HK-2 (cell line): ENCODE measurements around the gene SKOR2.
"Not testable (repeated sequence)": the region's sequence is repeated elsewhere in the genome, so short reads cannot be mapped to it uniquely, and the experiment has no call there.

Experiments
- DNase-seq: peaks from one replicate; pipeline ENCODE4 v3.0.0-alpha.2; 2018; ENCODE audit not compliant: unreplicated experiment

The SKOR2 gene

GRCh38 chr18:47191961-47192360 is 59.5 kb downstream of the SKOR2 start:
- no peak for DNase-seq

DNA sequence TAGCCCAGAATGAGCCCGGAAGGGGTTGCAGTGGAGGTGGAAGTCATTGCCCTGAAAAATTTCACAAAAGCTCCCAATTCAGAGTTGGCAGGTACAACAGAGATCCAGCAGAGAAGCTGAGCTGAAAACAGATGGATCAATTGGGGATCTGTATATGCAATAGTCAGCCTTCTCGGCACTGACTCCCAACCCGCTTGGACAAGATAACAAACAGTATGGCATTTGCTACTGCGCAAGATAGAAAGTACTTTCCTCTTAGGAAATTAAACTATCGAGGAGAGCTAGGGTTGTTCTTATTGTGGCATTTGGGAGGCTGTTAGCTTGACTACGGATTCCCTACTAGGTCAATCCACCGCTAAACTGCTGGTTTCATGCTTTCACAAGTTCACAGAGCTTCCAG is 63.7 kb downstream of the SKOR2 start:
- no peak for DNase-seq

DNA sequence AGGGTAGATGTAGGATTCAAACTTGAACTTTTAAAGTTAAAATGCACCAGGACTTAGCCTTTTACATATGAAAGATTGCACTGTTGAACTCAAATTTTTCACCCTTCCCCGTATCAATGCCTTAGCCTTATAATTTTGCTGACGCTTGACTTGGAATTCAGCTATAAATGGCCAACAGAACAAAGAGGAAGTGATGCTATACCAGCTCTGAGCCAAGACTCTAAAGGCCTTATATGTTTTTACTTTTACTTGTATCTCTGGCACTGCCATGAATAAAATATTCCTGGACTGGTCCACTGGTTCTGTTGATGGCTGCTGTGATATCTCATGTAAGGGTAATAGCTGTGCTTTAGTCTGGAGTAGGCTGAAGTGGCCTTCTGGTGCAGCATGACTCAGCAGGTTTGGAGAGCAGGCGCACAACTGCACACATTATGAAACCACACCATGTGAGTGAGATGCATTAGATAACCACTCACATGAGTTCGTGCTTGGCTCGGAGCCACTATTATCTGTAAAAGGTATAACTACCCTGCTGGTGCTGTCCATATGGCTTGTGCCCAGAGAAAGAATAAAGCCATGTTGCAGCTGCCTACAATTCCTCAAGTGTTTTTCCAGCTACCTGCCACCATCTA is 66.9 kb downstream of the SKOR2 start:
- no peak for DNase-seq

- not testable (repeated sequence) for DNase-seq
Measured at GRCh38 chr18:47182156-47182555, 69.3 kb downstream of the SKOR2 start.

DNA sequence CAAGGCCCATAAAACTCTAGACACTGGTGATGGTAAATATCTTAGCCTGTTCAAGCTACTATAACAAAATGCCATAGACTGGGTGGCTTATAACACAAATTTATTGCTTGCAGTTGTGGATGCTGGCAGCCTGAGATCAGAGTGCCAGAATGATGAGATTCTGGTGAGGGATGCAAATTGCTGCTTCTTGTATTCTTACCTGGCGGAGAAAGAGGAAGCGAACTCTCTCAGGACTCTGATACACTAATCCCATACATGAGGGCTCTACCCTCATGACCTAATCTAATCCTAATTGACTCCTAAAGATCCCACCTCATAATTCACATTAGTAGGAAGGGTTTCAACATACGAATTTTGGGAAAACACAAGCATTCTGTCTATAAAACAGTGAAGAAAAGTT is 70.7 kb downstream of the SKOR2 start:
- DNase-seq = no peak

GRCh38 chr18:47179520-47179919 is 71.9 kb downstream of the SKOR2 start:
- no peak for DNase-seq

- DNase-seq = peak; percentile 85
Measured at GRCh38 chr18:47175898-47176575, 75.4 kb downstream of the SKOR2 start, which contains the start of gene IER3IP1. Gene IER3IP1, minus strand, starts transcription at chr18:47176364. Its CDS starts 87 bp downstream, at chr18:47176277.

DNA sequence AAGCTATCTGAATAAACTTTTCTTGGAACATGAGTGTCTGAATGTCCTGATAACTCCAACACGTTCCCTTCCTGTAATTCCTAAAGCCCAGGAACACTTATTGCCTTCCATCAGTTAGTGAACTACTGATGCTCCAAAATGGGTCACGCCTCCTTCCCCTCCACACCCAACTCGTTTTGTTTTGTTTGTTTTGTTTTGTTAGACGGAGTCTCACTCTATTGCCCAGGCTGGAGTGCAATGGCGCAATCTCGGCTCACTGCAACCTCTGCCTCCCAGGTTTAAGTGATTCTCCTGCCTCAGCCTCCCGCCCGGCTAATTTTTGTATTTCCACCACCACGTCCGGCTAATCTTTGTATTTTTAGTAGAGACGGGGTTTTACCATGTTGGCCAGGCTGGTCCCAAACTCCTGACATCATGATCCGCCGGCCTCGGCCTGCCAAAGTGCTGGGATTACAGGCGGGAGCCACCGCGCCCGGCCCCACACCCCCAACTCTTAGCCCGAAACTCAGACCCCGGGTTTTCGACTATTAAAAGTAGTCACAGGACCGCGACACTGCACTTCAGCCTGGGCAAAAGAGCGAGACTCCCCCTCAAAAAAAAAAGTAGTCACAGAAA is 76.1 kb downstream of the SKOR2 start:
- no peak for DNase-seq

- DNase-seq = no peak
Measured at GRCh38 chr18:47174545-47175116, 76.8 kb downstream of the SKOR2 start.

- no peak for DNase-seq
Measured at GRCh38 chr18:47172476-47172875, 79.0 kb downstream of the SKOR2 start.

DNA sequence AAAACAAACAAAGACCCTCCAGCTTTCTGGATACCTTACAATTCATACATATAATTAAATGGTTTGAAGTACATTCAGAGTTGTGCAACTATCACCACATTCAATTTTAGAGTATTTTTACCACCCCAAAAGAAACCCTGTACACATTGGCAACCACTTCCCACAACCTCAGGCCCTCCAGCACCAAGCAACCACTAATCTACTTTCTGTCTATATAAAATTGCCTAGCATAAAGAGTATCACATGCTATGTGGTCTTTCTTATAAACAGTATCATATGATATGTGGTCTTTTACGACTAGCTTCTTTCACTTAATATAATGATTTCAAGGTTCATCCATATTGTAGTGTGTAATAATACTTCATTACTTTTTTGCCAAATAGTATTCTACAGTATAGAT is 82.5 kb downstream of the SKOR2 start:
- no peak for DNase-seq

DNA sequence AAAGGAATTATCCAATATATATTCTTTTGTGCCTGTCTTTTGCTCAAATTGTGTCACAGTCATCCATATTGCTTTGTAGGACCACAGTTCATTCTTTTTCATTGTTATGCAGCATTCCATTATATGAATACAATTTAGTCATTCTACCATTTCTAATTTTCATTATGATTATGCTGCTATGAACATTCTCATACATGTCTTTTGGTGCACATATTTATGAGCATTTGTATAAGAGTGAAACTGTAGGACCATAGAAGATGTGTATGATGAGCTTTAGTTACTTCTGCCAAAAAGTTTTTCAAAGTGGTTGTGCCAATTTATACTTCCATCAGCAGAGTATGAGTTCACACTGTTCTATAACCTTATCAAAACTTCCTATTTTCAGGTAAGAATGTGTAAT is 83.0 kb downstream of the SKOR2 start:
- DNase-seq = no peak

GRCh38 chr18:47166294-47166693 is 85.2 kb downstream of the SKOR2 start:
- no peak for DNase-seq

GRCh38 chr18:47163241-47163640 is 88.2 kb downstream of the SKOR2 start:
- DNase-seq = peak; percentile 20

GRCh38 chr18:47160256-47160655 is 91.2 kb downstream of the SKOR2 start:
- no peak for DNase-seq

DNA sequence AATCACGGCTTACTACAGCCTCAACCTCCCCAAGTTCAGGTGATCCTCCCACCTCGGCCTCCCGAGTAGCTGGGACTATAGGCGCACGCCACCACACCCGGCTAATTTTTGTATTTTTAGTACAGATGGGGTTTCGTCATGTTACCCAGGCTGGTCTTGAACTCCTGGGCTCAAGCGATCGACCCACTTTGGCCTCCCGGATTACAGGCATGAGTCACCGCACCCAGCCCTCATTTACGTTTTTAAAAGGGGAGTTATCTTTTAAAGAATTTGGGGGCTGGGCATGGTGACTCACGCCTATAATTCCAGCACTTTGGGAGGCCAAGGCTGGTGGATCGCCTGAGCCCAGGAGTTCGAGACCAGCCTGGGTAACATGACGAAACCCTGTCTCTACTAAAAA is 93.1 kb downstream of the SKOR2 start:
- not testable (repeated sequence) for DNase-seq
